ENCODE measurements around the gene ATP8B4.

The ATP8B4 gene

DNA sequence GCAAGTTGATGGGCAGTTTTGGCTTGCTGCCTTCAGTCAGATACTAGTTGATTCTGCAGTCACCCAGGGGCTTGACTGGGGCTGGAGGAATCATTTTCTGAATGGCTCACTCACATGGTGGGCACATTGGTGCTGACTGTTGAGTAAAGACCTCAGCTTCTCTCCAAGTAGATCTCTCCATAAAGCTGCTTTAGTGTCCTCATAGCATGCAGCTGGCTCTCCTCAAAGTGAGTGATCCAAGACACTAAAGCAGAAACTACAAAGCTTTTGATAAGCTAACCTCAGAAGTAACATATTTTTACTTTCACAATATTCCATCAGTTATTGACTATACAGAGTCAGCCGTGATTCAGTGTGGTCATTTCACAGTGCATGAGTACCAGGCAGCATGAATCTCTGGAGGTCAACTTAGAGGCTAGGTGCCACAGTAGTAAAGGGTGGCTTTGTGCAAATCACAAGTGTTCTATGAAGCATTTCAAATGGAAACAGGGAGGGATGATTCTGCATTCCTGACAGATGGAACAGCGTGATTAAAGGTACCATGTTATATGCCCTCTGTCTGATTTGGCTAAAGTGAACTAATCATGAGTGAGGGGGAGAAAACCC lies 24.3 kb upstream of the ATP8B4 start:
- no peak overlapping the region for H3K4me2 ChIP-seq (ENCODE audit: low read length)
- no peaks in the 10 kb centered on the region for H3K9me3 ChIP-seq (ENCODE audit: low read length)
- no peaks in the 10 kb centered on the region for H3K27me3 ChIP-seq (ENCODE audit: insufficient read depth, low read length)
- no peak overlapping the region for H3K9ac ChIP-seq (ENCODE audit: low read length)
- H3K4me3 ChIP-seq (ENCODE audit: low read depth, low read length, poor library complexity, severe bottlenecking), result no peak overlapping the region
- no peaks in the 10 kb centered on the region for H3K36me3 ChIP-seq (ENCODE audit: insufficient read depth, low read length)
- no peak overlapping the region for H2AFZ ChIP-seq (ENCODE audit: low read length)
- no peak overlapping the region for H3K27ac ChIP-seq (ENCODE audit: low read depth, low read length, poor library complexity, severe bottlenecking)
- H3K79me2 ChIP-seq (ENCODE audit: insufficient read depth, low read length), result no peaks in the 10 kb centered on the region
- no peaks in the 10 kb centered on the region for H3K4me1 ChIP-seq (ENCODE audit: insufficient read depth, low read length, severe bottlenecking)
- H3F3A ChIP-seq (ENCODE audit: insufficient read depth, low read length), result no peaks in the 10 kb centered on the region
- H3K9me2 ChIP-seq (ENCODE audit: low read depth, low read length), result no peaks in the 10 kb centered on the region
- no peaks in the 10 kb centered on the region for H4K20me1 ChIP-seq (ENCODE audit: insufficient read depth, low read length)
- TF ChIP-seq EZH2 (IDR thresholded peaks at IDR 0.05; ENCODE audit: borderline replicate concordance, low read length), result no peak
- TF ChIP-seq, protein P1, sequence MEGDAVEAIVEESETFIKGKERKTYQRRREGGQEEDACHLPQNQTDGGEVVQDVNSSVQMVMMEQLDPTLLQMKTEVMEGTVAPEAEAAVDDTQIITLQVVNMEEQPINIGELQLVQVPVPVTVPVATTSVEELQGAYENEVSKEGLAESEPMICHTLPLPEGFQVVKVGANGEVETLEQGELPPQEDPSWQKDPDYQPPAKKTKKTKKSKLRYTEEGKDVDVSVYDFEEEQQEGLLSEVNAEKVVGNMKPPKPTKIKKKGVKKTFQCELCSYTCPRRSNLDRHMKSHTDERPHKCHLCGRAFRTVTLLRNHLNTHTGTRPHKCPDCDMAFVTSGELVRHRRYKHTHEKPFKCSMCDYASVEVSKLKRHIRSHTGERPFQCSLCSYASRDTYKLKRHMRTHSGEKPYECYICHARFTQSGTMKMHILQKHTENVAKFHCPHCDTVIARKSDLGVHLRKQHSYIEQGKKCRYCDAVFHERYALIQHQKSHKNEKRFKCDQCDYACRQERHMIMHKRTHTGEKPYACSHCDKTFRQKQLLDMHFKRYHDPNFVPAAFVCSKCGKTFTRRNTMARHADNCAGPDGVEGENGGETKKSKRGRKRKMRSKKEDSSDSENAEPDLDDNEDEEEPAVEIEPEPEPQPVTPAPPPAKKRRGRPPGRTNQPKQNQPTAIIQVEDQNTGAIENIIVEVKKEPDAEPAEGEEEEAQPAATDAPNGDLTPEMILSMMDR (IDR thresholded peaks at IDR 0.05; ENCODE audit: low read length), result no peak

DNA sequence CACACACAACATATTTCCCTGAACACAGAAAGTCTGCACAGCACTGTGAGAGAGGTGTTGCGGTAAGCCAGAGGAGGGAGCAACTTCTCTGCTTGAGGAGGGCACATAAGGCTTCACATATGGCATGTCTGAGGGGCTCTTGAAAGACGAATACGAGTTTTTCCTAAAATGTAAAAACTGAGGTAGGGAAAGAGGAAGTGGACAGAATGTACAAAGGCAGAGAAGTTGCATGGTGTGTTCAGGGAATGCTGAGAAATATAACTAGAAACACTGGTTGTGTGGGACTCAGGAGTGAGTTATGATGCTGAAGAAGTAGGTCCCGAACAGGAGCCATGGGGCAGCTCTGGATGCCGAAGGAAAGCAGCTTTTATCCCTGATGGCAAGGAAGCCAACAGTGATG lies 22.8 kb upstream of the ATP8B4 start:
- Histone ChIP-seq H3K4me1 (ENCODE audit: insufficient read depth, low read length, severe bottlenecking) (no peaks in the 10 kb centered on the region), H2AFZ (ENCODE audit: low read length) (no peak overlapping the region), H3K9me3 (ENCODE audit: low read length) (no peaks in the 10 kb centered on the region), H3K27ac (ENCODE audit: low read depth, low read length, poor library complexity, severe bottlenecking) (no peak overlapping the region), H3K36me3 (ENCODE audit: insufficient read depth, low read length) (no peaks in the 10 kb centered on the region), H3K9me2 (ENCODE audit: low read depth, low read length) (no peaks in the 10 kb centered on the region), H3K4me2 (ENCODE audit: low read length) (no peak overlapping the region), H3K9ac (ENCODE audit: low read length) (no peak overlapping the region), H4K20me1 (ENCODE audit: insufficient read depth, low read length) (no peaks in the 10 kb centered on the region), H3K79me2 (ENCODE audit: insufficient read depth, low read length) (no peaks in the 10 kb centered on the region), H3K27me3 (ENCODE audit: insufficient read depth, low read length) (no peaks in the 10 kb centered on the region), H3F3A (ENCODE audit: insufficient read depth, low read length) (no peaks in the 10 kb centered on the region), H3K4me3 (ENCODE audit: low read depth, low read length, poor library complexity, severe bottlenecking) (no peak overlapping the region)
- TF ChIP-seq, protein P1 (IDR thresholded peaks at IDR 0.05; ENCODE audit: low read length), result no peak
- no peak for TF ChIP-seq EZH2 (IDR thresholded peaks at IDR 0.05; ENCODE audit: borderline replicate concordance, low read length)

DNA sequence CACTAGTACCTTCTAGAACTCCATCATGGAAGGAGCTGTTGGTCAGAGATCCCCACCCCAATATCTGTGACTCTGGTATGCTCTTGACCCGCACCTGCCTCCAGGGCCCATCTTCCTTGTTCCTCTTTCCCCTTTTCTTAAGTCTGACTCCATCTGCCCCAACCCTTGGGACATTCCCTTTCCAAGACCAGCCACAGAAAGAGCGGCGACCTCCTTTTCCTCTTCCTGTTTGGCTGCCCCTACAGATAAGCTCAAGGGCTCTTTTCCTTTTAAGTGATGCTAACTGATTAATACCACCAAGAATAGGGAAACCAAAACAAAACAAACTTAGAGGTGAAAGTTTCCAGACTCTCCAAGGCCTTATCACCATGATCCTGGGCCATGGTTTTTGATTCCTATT lies 21.9 kb upstream of the ATP8B4 start:
- Histone ChIP-seq H4K20me1 (ENCODE audit: insufficient read depth, low read length) (no peaks in the 10 kb centered on the region), H3F3A (ENCODE audit: insufficient read depth, low read length) (no peaks in the 10 kb centered on the region), H2AFZ (ENCODE audit: low read length) (no peak overlapping the region), H3K4me1 (ENCODE audit: insufficient read depth, low read length, severe bottlenecking) (no peaks in the 10 kb centered on the region), H3K4me3 (ENCODE audit: low read depth, low read length, poor library complexity, severe bottlenecking) (no peak overlapping the region), H3K4me2 (ENCODE audit: low read length) (no peak overlapping the region), H3K36me3 (ENCODE audit: insufficient read depth, low read length) (no peaks in the 10 kb centered on the region), H3K27me3 (ENCODE audit: insufficient read depth, low read length) (no peaks in the 10 kb centered on the region), H3K79me2 (ENCODE audit: insufficient read depth, low read length) (no peaks in the 10 kb centered on the region), H3K9ac (ENCODE audit: low read length) (no peak overlapping the region), H3K27ac (ENCODE audit: low read depth, low read length, poor library complexity, severe bottlenecking) (no peak overlapping the region), H3K9me3 (ENCODE audit: low read length) (no peaks in the 10 kb centered on the region), H3K9me2 (ENCODE audit: low read depth, low read length) (no peaks in the 10 kb centered on the region)
- no peak for TF ChIP-seq EZH2 (IDR thresholded peaks at IDR 0.05; ENCODE audit: borderline replicate concordance, low read length)
- TF ChIP-seq, protein P1 (IDR thresholded peaks at IDR 0.05; ENCODE audit: low read length), result no peak
